AG10803 (cell line): ENCODE measurements around the gene GRAMD1A.
"Not testable (repeated sequence)": the region's sequence is repeated elsewhere in the genome, so short reads cannot be mapped to it uniquely, and the experiment has no call there.

Source experiments
- DNase-seq: peaks from one replicate; pipeline ENCODE4 v3.0.0; 2010; ENCODE audit warnings: low read depth
- H3K4me3 ChIP-seq: 2 replicates; pipeline ENCODE4 v1.5.1; 2011; ENCODE audit warnings: mild to moderate bottlenecking, low read length, control low read depth
- CTCF ChIP-seq: conservative IDR thresholded peaks from 2 replicates; pipeline ENCODE4 v1.5.1; 2011; ENCODE audit warnings: mild to moderate bottlenecking, low read length, control low read depth, inconsistent platforms

The GRAMD1A gene

GRCh38 chr19:34984287-34984686 lies 15.8 kb upstream of the GRAMD1A start:
- no peak overlapping the region for H3K4me3 ChIP-seq
- no peak for TF ChIP-seq CTCF
- no peak for DNase-seq

GRCh38 chr19:34985249-34986022 lies 14.7 kb upstream of the GRAMD1A start:
- no peak for TF ChIP-seq CTCF

GRCh38 chr19:34988119-34988518 lies 12.0 kb upstream of the GRAMD1A start:
- no peak for DNase-seq
- TF ChIP-seq CTCF = no peak
- H3K4me3 ChIP-seq = no peak overlapping the region

More at GRCh38 chr19:34985249-34986022, 14.7 kb upstream of the GRAMD1A start:
- peak; percentile 41 for DNase-seq
- H3K4me3 ChIP-seq = no peak overlapping the region

GRCh38 chr19:34989298-34989697 lies 10.8 kb upstream of the GRAMD1A start:
- H3K4me3 ChIP-seq = no peak overlapping the region
- no peak for TF ChIP-seq CTCF
- no peak for DNase-seq

GRCh38 chr19:34990578-34991192 lies 9.4 kb upstream of the GRAMD1A start:
- TF ChIP-seq CTCF = no peak
- H3K4me3 ChIP-seq = no peak overlapping the region
- no peak for DNase-seq

- no peak for DNase-seq
- no peak overlapping the region for H3K4me3 ChIP-seq
- TF ChIP-seq CTCF = no peak
These were observed 8.4 kb upstream of the GRAMD1A start for GRCh38 chr19:34991542-34992333.

- DNase-seq, H3K4me3 ChIP-seq: not testable (repeated sequence)
These were observed 7.5 kb upstream of the GRAMD1A start for GRCh38 chr19:34992582-34992981.
